Upper lobe of left lung (tissue), 6 donors: ENCODE measurements around the gene PALS2. TPM values are rescaled to one million over a fixed set of nuclear protein-coding genes. Genes with fewer than 3 reads are reported as not detected.

Experiments
- ATAC-seq, 2 donors: fragments of 200-7000 bp; cut with Tn5 transposase; one replicate each; pipeline ENCODE4 v1.9.1; 2022; ENCODE audit warnings: mild to moderate bottlenecking in 2 of 2, moderate library complexity in 2 of 2; ENCODE audit not compliant: low FRiP score in 2 of 2
- DNase-seq, 2 donors: peaks; one replicate each; pipeline ENCODE4 v3.0.0-alpha.2; 2019 to 2020
- H3K27ac ChIP-seq, 4 donors: fragments of 200-600 bp; sonication (generic); one replicate each; pipeline ENCODE4 v1.5.1; 2016 to 2019
- H3K27me3 ChIP-seq, 4 donors: fragments of 200-600 bp; sonication (generic); one replicate each; pipeline ENCODE4 v1.5.1; 2017 to 2019
- H3K36me3 ChIP-seq, 4 donors: fragments of 200-600 bp; sonication (generic); one replicate each; pipeline ENCODE4 v1.5.1; 2016 to 2019
- H3K4me1 ChIP-seq, 4 donors: fragments of 200-600 bp; sonication (generic); one replicate each; pipeline ENCODE4 v1.5.1; 2018 to 2019
- H3K4me3 ChIP-seq, 4 donors: fragments of 200-600 bp; sonication (generic); one replicate each; pipeline ENCODE4 v1.5.1; 2017 to 2019; ENCODE audit warnings: mild to moderate bottlenecking in 2 of 4, moderate library complexity in 1 of 4
- H3K9me3 ChIP-seq, 4 donors: fragments of 200-600 bp; sonication (generic); one replicate each; pipeline ENCODE4 v1.5.1; 2018 to 2019
- CTCF ChIP-seq, 6 experiments: fragments of 450-650 bp in 4 of 6; fragments of 200-600 bp in 2 of 6; sonication (generic) in 2 of 6; IDR thresholded peaks; one replicate each; pipeline ENCODE4 v1.5.1; 2016 to 2019; ENCODE audit warnings: antibody characterized with exemption in 6 of 6
- EP300 ChIP-seq, 4 donors: sonication (generic); formaldehyde crosslinking; IDR thresholded peaks; one replicate each; pipeline ENCODE4 v1.5.1; 2017; ENCODE audit warnings: antibody characterized with exemption in 4 of 4, control low read depth in 2 of 4
- POLR2A ChIP-seq, 4 donors: fragments of 450-650 bp; IDR thresholded peaks; one replicate each; pipeline ENCODE4 v1.5.1; 2016 to 2017; ENCODE audit warnings: antibody characterized with exemption in 4 of 4, mild to moderate bottlenecking in 2 of 4
- POLR2AphosphoS5 ChIP-seq, 2 donors: sonication (generic); formaldehyde crosslinking; IDR thresholded peaks; one replicate each; pipeline ENCODE4 v1.5.1; 2017; ENCODE audit warnings: antibody characterized with exemption in 2 of 2
- WGBS, 2 donors: methylation state at CpG; one replicate each; pipeline ENCODE4 v1.1.5; 2017 to 2018; 5-methylcytosine and 5-hydroxymethylcytosine counted together
- total RNA-seq, 6 donors: library from RNA; depleted of rRNA in 4 of 6; stranded (reverse); fragments of >200 nt in 4 of 6; gene quantifications; one replicate each; pipeline versions ENCODE4 v1.1.0 to v1.2.1, GENCODE V29; 2016 to 2021
- donor health status: DM: no; HTN: no; CAD: no; lungs with moderate emphysema.
- donor health status: DM: no; HTN: yes; CAD: no; lungs with severe emphysema.

PALS2 gene
- total RNA-seq, 6 donors from 2014 or later = 8.5 to 22.0 (median 11.1) TPM

DNA sequence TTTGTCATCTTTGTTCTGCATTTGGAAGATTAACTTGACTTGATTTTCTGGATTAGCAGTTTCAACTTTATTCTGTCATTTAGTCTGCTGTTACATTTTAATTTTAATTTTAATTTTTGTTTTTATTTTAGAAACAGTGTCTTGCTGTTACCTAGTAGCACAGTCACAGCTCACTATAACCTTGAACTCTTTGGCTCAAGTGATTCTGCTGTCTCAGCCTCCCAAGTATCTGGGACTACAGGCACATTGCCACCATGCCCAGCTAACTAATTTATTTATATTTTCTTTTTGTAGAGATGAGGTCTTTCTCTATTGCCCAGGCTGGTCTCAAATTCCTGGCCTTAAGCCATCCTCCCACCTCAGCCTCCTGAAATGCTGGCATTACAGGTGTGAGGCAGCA lies 35.3 kb downstream of the PALS2 start:
- Histone ChIP-seq H3K4me1 (no peaks in the 10 kb centered on the region), H3K9me3 (no peaks in the 10 kb centered on the region), H3K27ac (no peak overlapping the region), H3K27me3 (no peaks in the 10 kb centered on the region), H3K36me3 (no peaks in the 10 kb centered on the region), H3K4me3 (no peak overlapping the region)
- no peak for ATAC-seq
- no peak for TF ChIP-seq POLR2A (IDR thresholded peaks at IDR 0.05)
- TF ChIP-seq POLR2AphosphoS5 (IDR thresholded peaks at IDR 0.05) = no peak
- no peak for TF ChIP-seq CTCF (IDR thresholded peaks at IDR 0.05)
- TF ChIP-seq EP300 (IDR thresholded peaks at IDR 0.05) = no peak
- no peak for DNase-seq

DNA sequence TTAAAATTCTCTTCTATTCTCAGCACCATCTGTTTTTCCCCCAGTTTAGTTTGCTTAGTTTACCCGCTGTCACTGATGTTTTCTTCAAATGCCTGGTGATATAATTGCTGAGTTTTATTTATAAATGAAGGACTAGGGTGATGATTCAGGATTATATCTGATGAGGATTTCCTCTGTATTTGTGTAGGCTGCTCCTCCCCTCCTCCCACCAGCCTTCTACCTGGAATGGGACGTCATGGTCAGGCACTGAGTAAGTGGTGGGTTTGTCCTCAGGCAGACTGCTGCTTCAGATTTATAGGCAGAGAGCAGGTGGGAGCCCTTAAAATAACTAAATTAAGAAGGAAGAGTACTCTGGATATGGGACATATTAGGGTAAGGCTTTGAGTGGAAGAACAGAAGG lies 35.8 kb downstream of the PALS2 start:
- no peaks in the 10 kb centered on the region for H3K4me1 ChIP-seq
- 61 to 69% methylated on average over 2 of the region's 2 CpGs for WGBS, 2 donors
- DNase-seq (no peak), ATAC-seq (no peak)
- TF ChIP-seq POLR2AphosphoS5 (IDR thresholded peaks at IDR 0.05) = no peak
- TF ChIP-seq POLR2A (IDR thresholded peaks at IDR 0.05) = no peak
- TF ChIP-seq EP300 (IDR thresholded peaks at IDR 0.05) = no peak
- TF ChIP-seq CTCF (IDR thresholded peaks at IDR 0.05) = no peak
- no peaks in the 10 kb centered on the region for H3K9me3 ChIP-seq
- no peak overlapping the region for H3K4me3 ChIP-seq
- H3K27me3 ChIP-seq = no peaks in the 10 kb centered on the region
- no peaks in the 10 kb centered on the region for H3K36me3 ChIP-seq
- H3K27ac ChIP-seq = no peak overlapping the region

GRCh38 chr7:24609570-24609969 lies 36.3 kb downstream of the PALS2 start:
- ATAC-seq (no peak), DNase-seq (no peak)
- H3K9me3 ChIP-seq = no peaks in the 10 kb centered on the region
- H3K27me3 ChIP-seq = no peaks in the 10 kb centered on the region
- WGBS, 2 donors = 63 to 71% methylated on average over 2 of the region's 2 CpGs
- H3K36me3 ChIP-seq = no peaks in the 10 kb centered on the region
- no peak overlapping the region for H3K27ac ChIP-seq
- H3K4me1 ChIP-seq = no peaks in the 10 kb centered on the region
- TF ChIP-seq POLR2A (IDR thresholded peaks at IDR 0.05) (no peak), CTCF (IDR thresholded peaks at IDR 0.05) (no peak), POLR2AphosphoS5 (IDR thresholded peaks at IDR 0.05) (no peak), EP300 (IDR thresholded peaks at IDR 0.05) (no peak)
- no peak overlapping the region for H3K4me3 ChIP-seq

DNA sequence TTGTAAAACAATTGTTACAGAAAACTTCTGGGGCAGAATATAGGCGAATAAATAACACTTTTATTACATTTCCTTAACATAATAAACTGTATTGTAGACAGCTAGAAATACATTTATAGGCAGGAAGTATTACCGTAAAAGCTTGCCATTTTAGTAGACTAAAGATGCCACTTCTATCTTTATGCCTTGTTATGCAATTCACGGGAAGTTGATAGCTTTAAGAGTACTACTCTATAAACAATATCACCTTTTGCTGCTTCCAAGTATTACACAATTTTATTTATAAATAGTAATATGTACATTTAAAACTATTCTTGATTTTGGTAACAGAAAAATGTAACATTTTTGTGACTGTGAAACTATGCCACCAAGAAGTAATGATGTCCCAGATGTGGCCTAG lies 37.9 kb downstream of the PALS2 start:
- H3K27me3 ChIP-seq = no peaks in the 10 kb centered on the region
- no peaks in the 10 kb centered on the region for H3K36me3 ChIP-seq
- DNase-seq (no peak), ATAC-seq (no peak)
- TF ChIP-seq POLR2AphosphoS5 (IDR thresholded peaks at IDR 0.05) (no peak), POLR2A (IDR thresholded peaks at IDR 0.05) (no peak), EP300 (IDR thresholded peaks at IDR 0.05) (no peak), CTCF (IDR thresholded peaks at IDR 0.05) (no peak)
- no peaks in the 10 kb centered on the region for H3K4me1 ChIP-seq
- 49 to 53% methylated on average over 3 of the region's 3 CpGs for WGBS, 2 donors
- no peak overlapping the region for H3K4me3 ChIP-seq
- no peaks in the 10 kb centered on the region for H3K9me3 ChIP-seq
- H3K27ac ChIP-seq = no peak overlapping the region

- Histone ChIP-seq H3K36me3 (no peaks in the 10 kb centered on the region), H3K27ac (no peak overlapping the region), H3K9me3 (no peaks in the 10 kb centered on the region), H3K27me3 (no peaks in the 10 kb centered on the region), H3K4me3 (no peak overlapping the region), H3K4me1 (no peaks in the 10 kb centered on the region)
- no peak for ATAC-seq
- no peak for DNase-seq
- 87 to 96% methylated on average over 2 of the region's 2 CpGs for WGBS, 2 donors
- no peak for TF ChIP-seq POLR2A (IDR thresholded peaks at IDR 0.05)
- TF ChIP-seq POLR2AphosphoS5 (IDR thresholded peaks at IDR 0.05) = no peak
- TF ChIP-seq EP300 (IDR thresholded peaks at IDR 0.05) = no peak
- TF ChIP-seq CTCF (IDR thresholded peaks at IDR 0.05) = no peak
These were observed 44.8 kb downstream of the PALS2 start for GRCh38 chr7:24617957-24618616.
